AML-193 (cell line): ENCODE measurements around the gene AFAP1L1.
"Not testable (repeated sequence)": the region's sequence is repeated elsewhere in the genome, so short reads cannot be mapped to it uniquely, and the experiment has no call there.

Source experiments
- DNase-seq, 2 experiments: peaks; one replicate each; lab custom pipeline; 2025; lab: John Stamatoyannopoulos, UW

The AFAP1L1 gene

DNA sequence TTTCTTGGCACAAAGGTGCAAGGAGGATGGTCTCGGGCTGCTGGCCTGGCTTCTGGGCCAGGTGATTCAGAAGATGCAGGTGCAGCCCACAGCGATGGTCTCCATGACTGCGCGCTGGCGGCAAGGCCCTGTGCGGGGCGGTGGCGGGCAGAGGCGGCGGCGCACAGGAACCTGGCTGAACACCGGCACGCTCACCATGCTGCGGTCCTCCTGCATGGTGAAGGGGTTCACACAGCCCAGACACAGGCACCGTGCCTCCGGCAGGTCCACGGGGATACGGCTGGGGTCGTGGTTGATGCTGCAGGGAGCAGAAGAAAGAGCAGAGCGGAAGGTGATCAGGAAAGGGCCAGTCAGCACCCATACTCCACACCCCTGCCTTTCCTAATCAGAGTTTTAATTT, 102.6 kb downstream of the AFAP1L1 start:
- DNase-seq: no peak

DNA sequence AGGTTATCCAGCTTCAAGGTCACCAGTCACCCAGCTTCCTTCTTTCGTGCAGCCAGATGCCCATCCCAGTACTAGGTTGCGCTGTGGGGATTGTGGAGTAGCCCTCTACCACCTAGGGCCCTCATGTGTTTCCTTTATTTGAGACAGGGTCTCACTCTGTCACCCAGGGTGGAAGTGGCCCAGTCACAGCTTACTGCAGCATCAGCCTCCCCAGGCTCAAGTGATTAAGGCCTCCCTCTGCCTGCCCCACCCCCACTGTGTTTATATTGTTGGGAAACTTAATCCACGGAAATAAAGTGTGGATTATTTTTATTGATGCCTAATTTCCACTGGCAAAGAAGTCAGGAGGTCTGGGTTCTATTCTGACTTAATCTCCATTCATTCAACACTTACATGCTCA, 103.1 kb downstream of the AFAP1L1 start:
- no peak for DNase-seq

DNA sequence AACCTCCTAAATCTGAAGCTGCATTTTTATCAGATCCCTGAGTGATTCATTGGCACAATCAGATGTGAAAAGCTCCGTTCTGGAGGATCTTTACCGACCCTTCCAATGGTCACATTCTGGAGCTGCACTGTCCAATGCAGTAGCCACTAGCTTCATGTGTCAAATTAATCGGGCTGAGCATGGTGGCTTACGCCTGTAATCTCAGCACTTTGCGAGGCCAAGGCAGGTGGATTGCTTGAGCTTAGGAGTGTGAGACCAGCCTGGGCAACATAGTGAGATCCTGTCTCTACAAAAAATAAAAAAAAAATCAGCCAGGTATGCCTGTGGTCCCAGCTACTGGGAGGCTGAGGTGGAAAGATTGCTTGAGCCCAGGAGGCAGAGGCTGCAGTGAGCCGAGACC, 103.8 kb downstream of the AFAP1L1 start:
- DNase-seq: no peak

DNA sequence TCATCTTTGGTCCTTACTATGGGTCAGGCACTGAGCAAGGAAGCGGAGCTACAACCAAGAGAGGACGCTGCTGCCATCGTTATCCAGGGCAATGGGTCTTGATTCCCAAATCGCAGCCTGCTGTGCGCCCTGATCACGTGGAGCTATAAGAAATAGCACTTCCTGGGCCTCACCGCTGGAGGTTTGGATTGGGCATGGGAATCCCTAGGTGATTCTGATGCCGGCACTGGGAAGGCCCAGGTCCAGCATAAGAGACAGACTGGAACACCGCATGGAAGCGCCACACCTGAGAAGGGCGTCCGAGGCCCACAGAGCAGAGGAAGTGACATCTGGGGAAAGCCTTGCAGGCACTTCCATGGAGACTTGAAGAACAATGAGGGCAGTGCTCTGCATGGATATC, 104.4 kb downstream of the AFAP1L1 start:
- DNase-seq: no peak

DNA sequence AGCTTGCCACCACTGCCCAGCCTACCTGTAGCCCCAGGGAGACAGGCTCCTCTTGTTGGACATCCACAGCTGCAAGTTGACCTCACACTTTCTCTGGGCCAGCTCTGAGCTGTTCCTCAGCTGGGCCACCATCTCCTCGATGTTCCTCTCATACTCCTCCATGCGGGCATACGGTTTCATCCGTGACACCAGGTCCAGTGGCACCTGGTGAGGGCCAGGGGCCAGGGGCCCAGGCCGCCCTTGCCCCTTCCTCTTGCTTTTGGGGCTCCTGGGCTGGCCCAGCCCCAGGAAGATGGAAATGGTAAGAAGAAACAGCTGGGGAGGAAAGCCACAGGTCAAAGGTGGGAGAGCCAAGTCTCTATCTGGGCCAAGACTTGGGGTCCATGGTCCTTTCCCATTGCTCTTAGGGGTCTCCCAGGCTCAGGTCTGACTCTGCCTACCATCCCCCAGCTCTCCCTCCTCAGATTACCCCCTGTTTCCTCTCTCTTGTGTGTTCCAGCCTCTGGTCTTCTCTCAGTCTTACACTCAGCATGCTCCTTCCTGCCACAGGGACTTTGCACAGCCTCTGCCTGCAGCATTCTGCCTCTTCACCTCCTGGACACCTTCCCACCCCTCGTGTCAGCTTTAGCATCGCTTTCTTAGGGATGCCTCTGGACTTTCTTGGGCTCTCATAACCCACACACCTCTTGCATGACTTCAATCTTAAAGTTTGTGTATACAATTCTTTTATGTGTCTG, 105.2 kb downstream of the AFAP1L1 start:
- DNase-seq: no peak

DNA sequence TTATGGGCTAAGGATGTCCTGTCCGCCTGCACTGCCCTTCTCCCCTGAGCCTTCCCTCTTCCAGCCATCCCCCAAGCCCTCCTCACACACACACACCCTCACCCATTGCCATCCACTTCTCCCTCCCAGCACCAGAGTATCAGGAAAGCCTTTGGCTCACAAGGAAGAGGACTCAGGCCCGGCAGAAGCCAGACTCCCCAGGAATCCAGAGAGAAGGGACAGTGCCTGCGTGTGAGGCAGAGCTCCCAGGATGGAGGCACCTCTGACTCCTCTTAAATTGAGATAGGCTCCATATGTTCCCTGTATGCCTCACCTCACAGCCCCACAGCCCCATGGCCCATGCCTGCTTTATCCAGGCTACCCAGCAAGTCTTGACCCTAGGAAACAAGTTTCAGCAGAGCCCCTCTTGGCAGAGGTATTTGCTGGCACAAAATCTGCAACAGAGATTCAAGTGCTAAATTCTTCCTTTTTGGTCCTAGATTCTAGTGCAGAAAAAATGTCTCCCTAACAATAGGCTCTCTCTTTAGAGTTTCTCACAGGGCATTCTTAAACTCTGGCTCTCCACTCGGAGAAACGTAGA, 106.7 kb downstream of the AFAP1L1 start:
- DNase-seq: no peak

DNA sequence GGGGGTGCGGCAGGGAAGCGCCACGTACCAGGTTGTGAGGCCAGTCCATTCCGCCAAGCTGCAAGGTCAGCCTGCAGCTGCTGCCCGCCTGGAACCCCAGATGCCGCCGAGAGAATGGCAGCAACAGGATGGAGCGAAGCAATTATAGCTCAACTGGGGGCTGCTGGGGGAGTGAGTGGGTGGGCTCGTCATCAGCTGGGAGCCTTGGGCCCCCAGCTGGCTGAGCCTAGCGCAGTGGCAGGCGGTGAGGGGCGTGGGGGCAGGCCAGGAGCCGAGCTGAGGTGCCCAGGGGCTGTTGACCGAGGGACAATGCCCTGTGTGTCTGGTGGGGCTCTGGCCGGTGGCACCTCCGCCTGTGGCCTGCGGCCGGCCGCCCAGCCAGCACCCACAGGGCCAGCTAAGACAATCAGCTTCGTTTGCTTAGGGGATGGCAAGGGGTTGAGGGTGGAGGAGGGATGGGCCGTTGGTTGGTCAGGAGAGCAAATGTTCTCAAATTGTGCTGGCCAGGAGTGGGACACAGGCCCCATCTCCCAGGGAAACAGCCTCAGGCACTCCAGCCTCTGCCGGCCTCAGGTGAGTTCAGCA, 107.6 kb downstream of the AFAP1L1 start, which contains the start of gene IL17B:
TSS of gene IL17B (minus strand) at position 116 of the 585 bp plus-strand sequence. CDS start at position 49, 67 bp downstream.
- DNase-seq: no peak

DNA sequence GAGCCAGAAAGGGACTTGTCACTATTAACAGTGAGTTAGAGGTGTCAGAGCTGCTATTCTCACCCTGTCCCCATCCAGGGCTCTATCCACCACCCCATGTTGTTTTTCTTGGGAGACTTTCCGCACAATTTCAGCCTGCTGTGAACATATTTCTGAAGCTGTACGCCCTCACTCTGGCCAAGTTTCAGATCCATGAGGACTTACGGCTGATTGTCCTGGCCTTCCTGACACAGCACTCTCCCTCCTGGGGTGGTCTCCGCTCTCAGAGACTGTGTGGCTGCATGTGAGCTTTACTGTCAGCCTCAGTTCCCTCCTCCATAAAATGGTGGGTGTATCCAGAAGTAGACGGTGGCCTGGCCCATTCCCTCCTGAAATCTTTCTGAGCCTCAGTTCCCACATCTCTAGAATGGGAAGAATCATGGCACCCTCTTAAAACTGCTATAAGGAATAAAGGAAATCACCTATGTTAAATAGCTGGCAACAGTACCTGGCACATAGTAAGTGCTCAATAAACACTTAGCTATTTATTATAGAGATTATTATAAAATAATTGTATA, 108.2 kb downstream of the AFAP1L1 start:
- DNase-seq: no peak

DNA sequence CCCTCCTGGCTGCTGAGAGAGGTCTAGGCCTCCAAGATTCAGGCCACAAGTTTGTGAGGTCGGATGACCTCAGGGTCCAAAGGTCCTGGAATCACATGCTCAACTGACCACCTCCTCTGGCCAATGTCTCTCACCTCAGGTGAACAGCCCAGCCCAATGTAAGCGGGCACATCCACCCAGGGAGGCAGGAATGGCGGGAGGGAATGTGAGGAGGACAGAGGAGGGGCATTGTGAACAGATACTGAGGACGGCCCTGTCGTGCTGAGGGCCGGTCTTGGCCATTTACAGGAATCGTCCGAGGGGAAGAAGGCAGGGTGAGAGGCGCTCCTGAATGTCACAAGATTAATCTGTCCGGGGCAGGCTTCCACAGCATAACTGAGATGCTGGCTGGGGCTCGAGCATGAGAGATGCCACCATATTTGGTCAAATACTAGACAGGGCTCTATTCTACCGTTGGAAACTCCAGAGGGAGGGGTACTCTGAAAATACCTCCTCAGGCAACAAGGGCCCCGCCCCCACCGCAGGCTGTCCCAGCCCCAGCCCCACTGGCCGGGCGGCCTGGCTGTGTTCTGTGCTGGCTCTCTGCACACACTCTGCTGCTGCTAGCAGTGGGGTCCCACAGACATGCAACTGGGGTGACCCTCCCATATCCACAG, 108.9 kb downstream of the AFAP1L1 start:
- DNase-seq: no peak

DNA sequence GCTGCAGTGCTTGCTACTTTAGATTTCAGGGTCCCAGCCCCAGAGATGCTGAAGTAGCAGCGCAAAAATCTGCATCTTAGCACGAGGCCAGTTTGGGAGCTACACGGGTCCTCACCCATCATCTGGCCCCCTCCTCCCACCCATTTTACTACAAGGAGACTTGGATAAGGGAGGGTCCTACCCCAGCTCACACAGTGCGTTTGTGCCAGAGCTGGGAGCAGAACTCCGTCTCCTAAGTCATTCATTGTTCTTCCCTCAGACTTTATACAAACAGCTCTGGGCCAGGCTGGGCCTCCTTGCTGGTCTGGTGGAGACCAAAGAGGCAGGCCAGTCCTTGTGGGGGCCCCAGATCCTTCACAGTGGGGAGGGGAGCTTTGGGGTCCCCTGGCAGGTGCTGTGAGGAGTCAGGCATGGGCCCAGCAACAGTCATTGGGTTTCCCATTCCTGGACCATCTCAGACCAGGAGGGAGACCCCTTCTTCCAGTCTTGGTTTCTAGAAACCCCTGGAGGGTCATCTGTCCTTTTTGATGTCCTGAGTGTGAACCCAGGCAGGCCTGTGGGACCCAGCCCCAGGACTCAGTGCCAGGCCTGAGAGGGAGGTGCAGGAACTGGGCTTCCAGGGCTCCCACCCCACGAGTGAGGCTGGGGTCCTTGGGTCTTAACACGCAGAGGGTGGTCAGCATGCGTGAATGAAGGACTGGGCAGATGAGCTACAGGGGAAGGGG, 109.8 kb downstream of the AFAP1L1 start:
- DNase-seq: no peak

DNA sequence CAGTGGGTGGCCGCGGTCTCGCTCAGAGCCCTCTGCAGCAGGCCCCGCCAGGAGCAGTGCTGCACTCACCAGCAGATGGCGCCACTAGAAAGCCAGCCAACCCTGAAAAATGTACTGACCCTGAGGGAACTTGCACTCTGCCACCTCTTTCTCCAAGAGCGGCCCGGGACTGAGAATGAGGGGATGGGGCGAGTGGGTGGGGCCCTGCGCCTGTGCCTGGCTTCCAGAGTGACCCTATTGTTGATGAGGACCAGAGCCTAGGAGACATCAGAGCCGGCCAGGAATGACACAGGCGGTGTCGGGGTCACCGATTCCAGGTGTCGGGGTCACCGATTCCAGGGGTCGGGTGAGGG, 110.3 kb downstream of the AFAP1L1 start:
- DNase-seq: peak; percentile 52 to 53

DNA sequence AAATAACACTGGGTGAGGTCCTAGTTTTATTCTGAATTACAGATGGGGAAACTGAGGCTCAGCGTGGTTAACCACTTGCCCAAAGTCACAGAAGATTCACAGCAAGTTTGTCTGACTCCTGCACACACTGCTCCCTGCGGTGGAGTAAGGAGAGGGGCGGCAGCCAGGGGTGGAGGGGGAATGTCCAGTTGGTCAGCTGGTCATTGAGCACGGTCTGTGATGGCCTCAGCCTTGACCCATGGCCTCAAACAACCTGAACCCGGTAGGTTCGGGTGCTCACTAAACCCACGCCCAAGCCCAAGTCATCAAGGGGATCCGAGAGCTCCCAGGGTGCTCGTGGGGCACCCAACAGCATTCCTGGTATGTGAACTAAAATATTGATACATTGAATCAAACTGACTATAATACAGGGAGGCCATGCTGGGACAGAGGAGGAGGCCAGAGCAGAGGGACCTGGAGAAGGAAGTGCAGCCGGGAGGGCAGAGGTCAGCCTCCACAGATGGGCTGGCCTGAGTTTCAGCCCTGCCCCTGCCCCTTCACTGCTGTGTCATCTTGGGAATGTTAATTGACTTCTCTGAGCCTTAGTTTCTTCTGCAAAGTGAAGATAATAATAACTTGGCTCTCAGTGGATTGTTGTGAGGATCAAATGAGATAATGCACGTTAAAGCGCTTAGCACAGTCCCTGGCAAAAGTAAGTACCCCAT, 111.0 kb downstream of the AFAP1L1 start:
- no peak for DNase-seq

DNA sequence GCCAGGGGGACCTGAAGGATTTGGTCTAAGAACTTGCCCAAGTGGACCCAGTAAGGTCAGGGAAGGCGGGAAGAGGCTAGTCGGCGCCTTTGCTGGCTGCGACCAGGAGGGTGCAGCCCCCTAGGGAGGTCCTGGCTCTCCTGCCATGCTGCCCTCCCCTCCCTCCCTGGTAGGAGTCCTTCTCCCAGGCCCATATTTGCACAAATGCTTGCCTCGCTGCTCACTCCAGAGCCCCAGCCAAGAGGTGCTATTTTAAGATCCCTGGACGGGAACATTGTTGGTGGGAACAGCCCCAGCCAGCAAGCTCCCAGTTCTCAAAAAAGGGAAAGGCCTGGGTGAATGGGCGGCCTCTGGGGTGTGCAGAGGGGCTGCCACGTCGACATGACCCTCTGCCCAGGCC, 111.7 kb downstream of the AFAP1L1 start:
- DNase-seq: no peak

DNA sequence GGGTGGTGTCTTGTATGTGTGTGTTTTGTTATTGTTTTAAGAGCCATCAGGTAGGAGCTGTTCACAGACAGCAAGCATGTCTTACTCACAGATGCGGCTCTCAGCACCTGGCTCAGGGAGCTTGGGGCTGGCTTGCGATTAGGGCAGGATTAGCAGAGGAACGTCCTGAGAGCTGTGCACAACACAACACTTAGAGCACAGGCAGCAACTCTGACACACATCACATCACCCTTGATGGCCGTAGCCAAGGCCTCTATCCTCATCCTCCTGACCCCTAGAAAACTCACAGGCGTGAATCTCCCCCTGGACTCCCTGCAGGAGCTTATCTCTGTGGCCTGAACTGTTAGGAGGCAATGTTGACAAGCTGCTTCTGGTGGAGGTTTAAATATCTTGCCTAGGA, 114.5 kb downstream of the AFAP1L1 start:
- DNase-seq: no peak

DNA sequence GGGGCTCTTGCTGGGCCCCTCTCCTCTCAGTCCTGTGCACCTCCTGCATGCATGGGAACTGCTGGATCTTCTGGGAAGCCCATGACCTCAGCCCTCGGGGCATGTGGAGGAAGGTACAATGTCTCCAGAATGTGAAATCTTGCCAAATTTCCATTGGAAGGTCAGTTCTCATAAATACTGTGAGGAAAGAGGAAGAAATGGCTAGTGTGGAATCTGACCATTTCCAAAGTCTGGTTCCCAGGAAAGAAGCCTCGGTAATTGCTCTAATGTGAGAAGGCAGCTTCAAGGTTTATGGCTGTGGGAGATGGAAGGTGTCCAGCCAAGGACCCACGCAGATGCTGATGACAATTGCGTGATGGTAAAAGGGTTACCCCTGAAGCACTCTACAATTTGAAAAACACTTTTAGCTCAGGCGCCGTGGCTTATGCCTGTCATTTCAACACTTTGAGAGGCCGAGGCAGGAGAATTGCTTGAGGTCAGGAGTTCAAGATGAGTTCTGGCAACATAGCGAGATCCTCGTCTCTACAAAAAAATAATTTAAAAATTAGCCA, 115.5 kb downstream of the AFAP1L1 start:
- DNase-seq: no peak

DNA sequence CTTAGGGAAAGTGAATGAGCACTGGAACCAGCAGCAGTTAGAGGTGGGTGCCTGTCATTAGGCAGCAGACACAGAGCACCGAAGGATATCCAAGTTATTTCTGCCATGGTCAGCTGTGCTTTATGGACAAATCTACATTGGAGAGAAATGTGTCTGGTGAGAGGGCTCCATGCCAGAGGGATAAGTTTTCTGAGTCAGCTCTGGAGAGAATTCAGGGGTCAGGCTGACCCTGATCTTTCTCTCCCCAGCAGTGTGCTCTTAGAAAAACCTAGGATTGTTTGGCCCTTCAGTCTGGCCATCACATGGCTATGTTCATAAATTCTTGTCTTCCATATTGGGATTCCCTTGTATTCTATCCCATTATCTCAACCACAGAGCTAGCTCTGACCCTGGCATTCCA, 116.3 kb downstream of the AFAP1L1 start:
- no peak for DNase-seq

DNA sequence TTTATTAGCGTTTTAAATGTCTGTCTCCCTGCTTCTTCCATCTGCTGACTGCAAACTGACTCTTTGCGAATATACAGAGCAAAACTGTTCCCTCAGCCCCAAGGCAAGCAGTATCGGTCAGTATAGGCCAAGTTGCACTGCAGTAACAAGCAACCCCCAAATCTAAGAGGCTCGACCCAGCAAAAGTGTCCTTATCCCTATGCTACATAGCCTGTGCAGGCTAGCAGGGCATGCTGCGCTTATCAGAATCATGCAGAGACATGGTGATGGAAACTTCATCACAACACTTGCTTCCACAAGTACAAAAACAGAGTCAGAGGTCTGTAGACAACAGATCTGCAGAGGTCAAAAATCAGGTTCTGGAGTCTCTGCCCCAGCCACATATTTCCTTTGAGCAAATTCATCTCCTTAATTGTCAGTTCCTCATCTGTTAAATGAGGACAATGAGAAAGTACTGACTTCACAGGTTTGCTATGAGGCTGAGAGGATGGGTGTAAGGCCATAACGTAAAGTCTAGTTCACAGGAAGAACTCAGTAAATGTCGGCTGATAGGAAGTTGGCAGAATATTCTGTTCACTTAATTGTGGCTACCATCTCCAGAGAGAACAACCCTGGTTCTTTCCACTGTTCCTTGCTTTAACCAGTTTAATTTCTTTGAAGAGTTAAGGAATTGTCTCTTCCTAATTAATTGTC, 117.0 kb downstream of the AFAP1L1 start:
- no peak for DNase-seq

DNA sequence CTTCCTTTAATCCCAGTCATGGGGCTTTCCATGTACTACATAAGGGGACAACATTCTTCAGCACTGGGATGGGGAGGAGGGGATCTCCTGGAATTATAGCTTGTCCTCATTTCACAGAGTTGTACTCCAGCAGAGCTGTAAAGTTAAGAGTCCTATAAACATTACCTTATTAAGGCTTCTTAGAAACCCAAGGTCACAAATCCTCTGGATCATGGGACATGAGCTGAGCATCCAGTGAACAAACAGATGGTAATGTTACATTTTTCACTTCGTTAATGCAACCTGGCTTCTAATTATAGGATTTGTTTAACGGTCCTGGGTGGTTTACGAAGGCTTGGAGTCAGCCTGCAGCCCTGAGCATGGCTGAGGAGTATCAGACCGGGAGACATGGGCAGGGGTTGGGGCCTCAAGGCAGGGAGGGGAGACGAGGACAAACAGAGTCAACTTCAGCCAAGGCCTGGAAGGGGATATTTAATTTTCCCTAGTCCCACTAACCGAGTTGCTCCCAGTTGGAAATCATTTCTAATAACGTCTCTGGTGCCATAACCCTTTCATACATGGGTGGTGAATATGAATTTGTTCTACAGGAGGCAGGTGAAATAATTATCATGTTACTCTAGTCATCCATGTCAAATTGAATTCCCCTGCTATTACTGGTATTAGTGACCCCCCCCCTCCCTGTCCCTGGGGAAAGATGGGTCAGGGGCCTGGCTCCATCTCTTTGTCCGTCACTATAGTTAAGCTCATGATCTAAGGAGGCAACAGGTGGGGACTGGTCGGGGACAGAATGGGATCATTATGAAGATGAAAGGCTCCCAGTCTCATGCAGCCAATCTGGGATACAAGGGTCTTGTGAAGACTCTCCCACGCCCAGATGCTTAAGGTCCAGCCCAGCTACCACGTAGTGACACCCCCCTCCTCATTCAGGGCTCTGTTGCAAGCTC, 118.2 kb downstream of the AFAP1L1 start:
- DNase-seq: no peak

DNA sequence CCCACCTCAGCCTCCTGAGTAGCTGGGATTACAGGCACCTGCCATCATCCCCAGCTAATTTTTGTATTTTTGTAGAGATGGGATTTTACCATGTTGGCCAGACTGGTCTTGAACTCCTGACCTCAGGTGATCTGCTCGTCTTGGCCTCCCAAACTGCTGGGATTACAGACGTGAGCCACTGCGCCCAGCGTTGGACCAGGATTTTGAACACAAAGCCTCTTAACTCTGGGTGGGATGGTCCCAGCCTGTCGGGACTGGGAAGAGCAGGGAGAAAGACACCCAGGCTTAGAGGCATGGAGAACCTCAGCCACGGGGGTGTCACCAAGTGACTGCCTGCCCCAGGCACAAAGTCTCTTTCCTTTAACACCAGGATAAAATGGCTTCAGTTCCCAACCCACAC, 119.4 kb downstream of the AFAP1L1 start:
- DNase-seq: not testable (repeated sequence)
